ENCODE data around the gene SNX11.

The SNX11 gene

GRCh38 chr17:48137656-48138055, 30.1 kb downstream of the SNX11 start:
- no peak for DNase-seq

- DNase-seq = no peak
Measured at GRCh38 chr17:48139944-48140343, 32.4 kb downstream of the SNX11 start.

- DNase-seq = no peak
Measured at GRCh38 chr17:48143629-48144028, 36.1 kb downstream of the SNX11 start.

- no peak for DNase-seq
Measured at GRCh38 chr17:48144231-48144630, 36.7 kb downstream of the SNX11 start.

- DNase-seq = no peak
Measured at GRCh38 chr17:48144976-48145798, 37.6 kb downstream of the SNX11 start.

GRCh38 chr17:48148029-48148770, 40.6 kb downstream of the SNX11 start:
- no peak for DNase-seq

- DNase-seq = no peak
Measured at GRCh38 chr17:48148854-48149786, 41.6 kb downstream of the SNX11 start.

- no peak for DNase-seq
Measured at GRCh38 chr17:48149787-48150463, 42.4 kb downstream of the SNX11 start.

GRCh38 chr17:48150597-48151001, 43.0 kb downstream of the SNX11 start:
- no peak for DNase-seq

GRCh38 chr17:48151220-48151619, 43.7 kb downstream of the SNX11 start:
- DNase-seq = no peak

- DNase-seq = no peak
Measured at GRCh38 chr17:48152289-48152688, 44.7 kb downstream of the SNX11 start.

- no peak for DNase-seq
Measured at GRCh38 chr17:48153691-48154358, 46.3 kb downstream of the SNX11 start.

GRCh38 chr17:48155889-48156611, 48.5 kb downstream of the SNX11 start:
- DNase-seq = no peak

GRCh38 chr17:48159232-48159631, 51.7 kb downstream of the SNX11 start:
- no peak for DNase-seq

GRCh38 chr17:48160177-48161081, 52.9 kb downstream of the SNX11 start:
- no peak for DNase-seq

- no peak for DNase-seq
Measured at GRCh38 chr17:48161127-48161905, 53.8 kb downstream of the SNX11 start.

- no peak for DNase-seq
Measured at GRCh38 chr17:48162306-48162934, 54.9 kb downstream of the SNX11 start.

- no peak for DNase-seq
Measured at GRCh38 chr17:48162946-48163506, 55.5 kb downstream of the SNX11 start.
